Ectodermal cell (in vitro differentiated cells): Measurements from ENCODE around the gene GOLM1.

Experiments used
- H3K27ac ChIP-seq: 2 replicates; pipeline ENCODE4 v1.7.0; 2013; ENCODE audit warnings: mild to moderate bottlenecking, low read depth, low read length; ENCODE audit not compliant: insufficient read depth, poor library complexity, severe bottlenecking
- H3K27me3 ChIP-seq: 2 replicates; pipeline ENCODE4 v1.7.0; 2013; ENCODE audit warnings: mild to moderate bottlenecking, low read length; ENCODE audit not compliant: insufficient read depth, control insufficient read depth, poor library complexity, severe bottlenecking
- H3K36me3 ChIP-seq: one replicate; pipeline ENCODE4 v1.7.0; 2013; ENCODE audit warnings: low read length; ENCODE audit not compliant: control insufficient read depth, insufficient read depth
- H3K4me1 ChIP-seq: one replicate; pipeline ENCODE4 v1.7.0; 2013; ENCODE audit warnings: low read length; ENCODE audit not compliant: control insufficient read depth, insufficient read depth
- H3K4me3 ChIP-seq: 2 replicates; pipeline ENCODE4 v1.7.0; 2013; ENCODE audit warnings: low read depth, low read length, control low read depth; ENCODE audit not compliant: insufficient read depth
- H3K9me3 ChIP-seq: 2 replicates; pipeline ENCODE4 v1.7.0; 2013; ENCODE audit warnings: mild to moderate bottlenecking, low read length, moderate library complexity; ENCODE audit not compliant: control insufficient read depth
- WGBS, 2 experiments: methylation state at CpG; one replicate each; pipeline ENCODE4 v1.1.7; 2013; ENCODE audit warnings: missing lambda C conversion rate in 2 of 2; 5-methylcytosine and 5-hydroxymethylcytosine counted together

Gene GOLM1

GRCh38 chr9:86046071-86046636 lies 53.2 kb downstream of the GOLM1 start:
- Histone ChIP-seq H3K9me3 (no peaks in the 10 kb centered on the region), H3K27ac (no peak overlapping the region), H3K4me3 (no peak overlapping the region), H3K36me3 (no peaks in the 10 kb centered on the region), H3K4me1 (no peaks in the 10 kb centered on the region), H3K27me3 (no peaks in the 10 kb centered on the region)
- 95 to 96% methylated on average over 14 of the region's 14 CpGs for WGBS, 2 experiments

GRCh38 chr9:86045654-86046053 lies 53.7 kb downstream of the GOLM1 start:
- Histone ChIP-seq H3K27ac (no peak overlapping the region), H3K36me3 (peaks cover under 1% of the 10 kb centered on the region)

GRCh38 chr9:86043999-86044398 lies 55.4 kb downstream of the GOLM1 start:
- Histone ChIP-seq H3K4me3 (no peak overlapping the region), H3K27me3 (no peaks in the 10 kb centered on the region)
- 82 to 86% methylated on average over 4 of the region's 4 CpGs for WGBS, 2 experiments

More at GRCh38 chr9:86045654-86046053, 53.7 kb downstream of the GOLM1 start:
- no peaks in the 10 kb centered on the region for H3K4me1 ChIP-seq
- no peaks in the 10 kb centered on the region for H3K9me3 ChIP-seq
- 96 to 100% methylated on average over 2 to 3 of the region's 6 CpGs for WGBS, 2 experiments
- no peak overlapping the region for H3K4me3 ChIP-seq
- H3K27me3 ChIP-seq: no peaks in the 10 kb centered on the region

GRCh38 chr9:86043586-86043985 lies 55.8 kb downstream of the GOLM1 start:
- no peaks in the 10 kb centered on the region for H3K9me3 ChIP-seq
- H3K4me1 ChIP-seq: no peaks in the 10 kb centered on the region
- 96% methylated on average over 5 of the region's 5 CpGs for WGBS, 2 experiments
- no peak overlapping the region for H3K4me3 ChIP-seq
- H3K27me3 ChIP-seq: no peaks in the 10 kb centered on the region
- H3K27ac ChIP-seq: no peak overlapping the region
- peaks cover 6% of the 10 kb centered on the region for H3K36me3 ChIP-seq

More at GRCh38 chr9:86043999-86044398, 55.4 kb downstream of the GOLM1 start:
- peaks cover 6% of the 10 kb centered on the region for H3K36me3 ChIP-seq
- H3K9me3 ChIP-seq: no peaks in the 10 kb centered on the region
- no peaks in the 10 kb centered on the region for H3K4me1 ChIP-seq
- no peak overlapping the region for H3K27ac ChIP-seq

- WGBS, 2 experiments: 89 to 95% methylated on average over 5 of the region's 5 CpGs
- peaks cover 6% of the 10 kb centered on the region for H3K36me3 ChIP-seq
Measured at GRCh38 chr9:86042199-86042978, 57.0 kb downstream of the GOLM1 start.

GRCh38 chr9:86041311-86041741 lies 58.0 kb downstream of the GOLM1 start:
- no peak overlapping the region for H3K4me3 ChIP-seq
- no peak overlapping the region for H3K27ac ChIP-seq
- peaks cover 6% of the 10 kb centered on the region for H3K36me3 ChIP-seq
- 87 to 92% methylated on average over 8 of the region's 8 CpGs for WGBS, 2 experiments
- no peaks in the 10 kb centered on the region for H3K4me1 ChIP-seq
- no peaks in the 10 kb centered on the region for H3K9me3 ChIP-seq
- H3K27me3 ChIP-seq: no peaks in the 10 kb centered on the region

More at GRCh38 chr9:86042199-86042978, 57.0 kb downstream of the GOLM1 start:
- no peak overlapping the region for H3K27ac ChIP-seq
- H3K9me3 ChIP-seq: no peaks in the 10 kb centered on the region
- no peaks in the 10 kb centered on the region for H3K27me3 ChIP-seq
- no peaks in the 10 kb centered on the region for H3K4me1 ChIP-seq
- H3K4me3 ChIP-seq: no peak overlapping the region

- H3K36me3 ChIP-seq: peaks cover 6% of the 10 kb centered on the region
Measured at GRCh38 chr9:86040861-86041155, 58.5 kb downstream of the GOLM1 start.

GRCh38 chr9:86039991-86040860 lies 59.1 kb downstream of the GOLM1 start:
- Histone ChIP-seq H3K9me3 (no peaks in the 10 kb centered on the region), H3K4me1 (no peaks in the 10 kb centered on the region), H3K27me3 (no peaks in the 10 kb centered on the region), H3K4me3 (no peak overlapping the region), H3K36me3 (peaks cover 7% of the 10 kb centered on the region), H3K27ac (no peak overlapping the region)
- 94 to 97% methylated on average over 12 of the region's 12 CpGs for WGBS, 2 experiments

More at GRCh38 chr9:86040861-86041155, 58.5 kb downstream of the GOLM1 start:
- Histone ChIP-seq H3K4me1 (no peaks in the 10 kb centered on the region), H3K27ac (no peak overlapping the region), H3K27me3 (no peaks in the 10 kb centered on the region), H3K4me3 (no peak overlapping the region), H3K9me3 (no peaks in the 10 kb centered on the region)
- WGBS, 2 experiments: 92 to 94% methylated on average over 3 of the region's 3 CpGs

GRCh38 chr9:86036555-86036954 lies 62.8 kb downstream of the GOLM1 start:
- Histone ChIP-seq H3K4me1 (no peaks in the 10 kb centered on the region), H3K27me3 (no peaks in the 10 kb centered on the region), H3K4me3 (no peak overlapping the region), H3K9me3 (no peaks in the 10 kb centered on the region), H3K36me3 (peaks cover 27% of the 10 kb centered on the region), H3K27ac (no peak overlapping the region)
- WGBS, 2 experiments: 96 to 97% methylated on average over 9 of the region's 9 CpGs
